GM19351 (cell line): ENCODE results near the gene CSNK2A3.
"Not testable (repeated sequence)": the region's sequence is repeated elsewhere in the genome, so short reads cannot be mapped to it uniquely, and the experiment has no call there.

Source experiments
- ATAC-seq: cut with Tn5 transposase; IDR thresholded peaks from one replicate; pipeline ENCODE4 v1.9.1; 2021; ENCODE audit warnings: mild to moderate bottlenecking, moderate library complexity; ENCODE audit not compliant: unreplicated experiment

The CSNK2A3 gene

GRCh38 chr11:11380883-11381282, 27.8 kb upstream of the CSNK2A3 start:
- no peak for ATAC-seq

GRCh38 chr11:11380340-11380739, 27.3 kb upstream of the CSNK2A3 start:
- no peak for ATAC-seq

- ATAC-seq, result no peak
Measured at GRCh38 chr11:11379661-11380060, 26.6 kb upstream of the CSNK2A3 start.

GRCh38 chr11:11378184-11378940, 25.3 kb upstream of the CSNK2A3 start:
- ATAC-seq, result no peak

- ATAC-seq, result no peak
Measured at GRCh38 chr11:11374358-11375148, 21.5 kb upstream of the CSNK2A3 start.

GRCh38 chr11:11373934-11374333, 20.9 kb upstream of the CSNK2A3 start:
- no peak for ATAC-seq

GRCh38 chr11:11372461-11372860, 19.4 kb upstream of the CSNK2A3 start:
- no peak for ATAC-seq

- no peak for ATAC-seq
Measured at GRCh38 chr11:11370962-11371303, 17.9 kb upstream of the CSNK2A3 start.

GRCh38 chr11:11370255-11370961, 17.4 kb upstream of the CSNK2A3 start:
- peak; percentile 59 for ATAC-seq

GRCh38 chr11:11366793-11367192, 13.7 kb upstream of the CSNK2A3 start:
- no peak for ATAC-seq

GRCh38 chr11:11363674-11364073, 10.6 kb upstream of the CSNK2A3 start:
- no peak for ATAC-seq

- no peak for ATAC-seq
Measured at GRCh38 chr11:11359611-11360010, 6.6 kb upstream of the CSNK2A3 start.

GRCh38 chr11:11356842-11357241, 3.8 kb upstream of the CSNK2A3 start:
- ATAC-seq, result no peak

GRCh38 chr11:11351851-11352250, 1.2 kb downstream of the CSNK2A3 start:
- not testable (repeated sequence) for ATAC-seq

GRCh38 chr11:11351042-11351586, 1.9 kb downstream of the CSNK2A3 start:
- no peak for ATAC-seq

- ATAC-seq, result no peak
Measured at GRCh38 chr11:11349870-11350337, 3.1 kb downstream of the CSNK2A3 start.

GRCh38 chr11:11349106-11349825, 3.8 kb downstream of the CSNK2A3 start:
- no peak for ATAC-seq

- no peak for ATAC-seq
Measured at GRCh38 chr11:11348303-11348702, 4.7 kb downstream of the CSNK2A3 start.

GRCh38 chr11:11347592-11347991, 5.5 kb downstream of the CSNK2A3 start:
- ATAC-seq, result no peak

GRCh38 chr11:11346303-11346702, 6.7 kb downstream of the CSNK2A3 start:
- ATAC-seq, result no peak

- ATAC-seq, result no peak
Measured at GRCh38 chr11:11345099-11345498, 8.0 kb downstream of the CSNK2A3 start.
